K562 (cell line): ENCODE measurements around the gene CLK4. TPM values are rescaled to one million over a fixed set of nuclear protein-coding genes. Genes with fewer than 3 reads are reported as not detected.

Experiments
- ATAC-seq: fragments of 200-7000 bp; cut with Tn5 transposase; 3 replicates; pipeline ENCODE4 v1.9.1; 2020; ENCODE audit warnings: moderate library complexity
- BruUV-seq: library from RNA; stranded (reverse); fragments of 400-500 nt; replicated peaks from 2 replicates; lab custom pipeline; 2021; lab: Mats Ljungman, UMichigan
- CTCF ChIA-PET: fragments of 300-600 bp; formaldehyde crosslinking; extraction: SDS; loops from one replicate; lab custom pipeline; 2021; ENCODE audit warnings: low intra/inter-chr PET ratio; lab: Yijun Ruan, JAX
- POLR2A ChIA-PET: fragments of 300-600, 350-650 bp; sonication (Branson Sonifier 250); formaldehyde crosslinking; extraction: SDS; loops from one replicate; lab custom pipeline; 2021; ENCODE audit warnings: antibody characterized with exemption, inconsistent platforms; lab: Yijun Ruan, JAX
- DNase-seq, 4 experiments: peaks; one replicate each; pipeline versions ENCODE4 v3.0.0 to v3.0.0-alpha.2; 2011 to 2018; ENCODE audit warnings: low spot score in 3 of 4, mixed read lengths in 3 of 4; ENCODE audit errors: extremely low read depth in 1 of 4
- FAIRE-seq: peaks from 2 replicates; lab custom pipeline; 2011; peaks lifted over from hg19 to GRCh38; lab: Jason Lieb, UNC
- H2AFZ ChIP-seq: 2 replicates; pipeline ENCODE4 v1.6.0; 2011; ENCODE audit warnings: low read depth, low read length, control low read depth, inconsistent platforms
- H3K27ac ChIP-seq: fragments of 200-600 bp; 3 replicates; pipeline ENCODE4 v1.8.0; 2011; ENCODE audit warnings: low read depth, mild to moderate bottlenecking, control low read depth, inconsistent platforms, low read length, moderate library complexity, mixed read lengths; ENCODE audit errors: extremely low read depth
- H3K27me3 ChIP-seq, 2 experiments: fragments of 300-600 bp in 1 of 2; 2 replicates in 1 of 2; 3 replicates in 1 of 2; pipeline versions ENCODE4 v1.6.0 to v1.8.0; 2011; ENCODE audit warnings: inconsistent platforms in 2 of 2, low read length in 2 of 2, mild to moderate bottlenecking in 1 of 2, mixed read lengths in 1 of 2, moderate library complexity in 1 of 2; ENCODE audit not compliant: control insufficient read depth in 2 of 2, insufficient read depth in 2 of 2
- H3K36me3 ChIP-seq: fragments of 300-600 bp; 3 replicates; pipeline ENCODE4 v1.8.0; 2011; ENCODE audit warnings: mild to moderate bottlenecking, low read length, inconsistent platforms; ENCODE audit not compliant: control insufficient read depth, insufficient read depth
- H3K4me1 ChIP-seq, 2 experiments: fragments of 200-600 bp in 1 of 2; replicated peaks in 1 of 2; 2 replicates in 1 of 2; 3 replicates in 1 of 2; pipeline versions ENCODE4 v1.5.1 to v1.8.0; 2011; ENCODE audit warnings: inconsistent platforms in 2 of 2, low read length in 2 of 2, mild to moderate bottlenecking in 1 of 2, mixed read lengths in 1 of 2, moderate library complexity in 1 of 2; ENCODE audit not compliant: control insufficient read depth in 2 of 2, insufficient read depth in 2 of 2
- H3K4me2 ChIP-seq: 2 replicates; pipeline ENCODE4 v1.6.1; 2011; ENCODE audit warnings: low read length, control low read depth, inconsistent platforms, mixed read lengths; ENCODE audit not compliant: insufficient read depth
- H3K4me3 ChIP-seq: fragments of 200-600 bp; sonication (generic), shearing (Covaris generic); 2 replicates; pipeline ENCODE4 v1.5.1; 2016; ENCODE audit warnings: control low read depth, inconsistent platforms
- H3K79me2 ChIP-seq: fragments of 200-600 bp; 3 replicates; pipeline ENCODE4 v1.8.0; 2011; ENCODE audit warnings: low read length, inconsistent platforms; ENCODE audit not compliant: control insufficient read depth, insufficient read depth
- H3K9ac ChIP-seq, 2 experiments: 2 replicates each; pipeline versions ENCODE4 v1.6.0 to v1.6.1; 2011; ENCODE audit warnings: low read depth in 2 of 2, low read length in 2 of 2, control low read depth in 1 of 2, inconsistent platforms in 1 of 2, mild to moderate bottlenecking in 1 of 2, mixed read lengths in 1 of 2; ENCODE audit not compliant: insufficient read depth in 1 of 2
- H3K9me1 ChIP-seq: one replicate; pipeline ENCODE4 v1.6.0; 2011; ENCODE audit warnings: inconsistent platforms, mild to moderate bottlenecking, low read length, moderate library complexity; ENCODE audit not compliant: control insufficient read depth, insufficient read depth
- H3K9me3 ChIP-seq: replicated peaks from 2 replicates; pipeline ENCODE4 v1.5.1; 2011; ENCODE audit warnings: low read depth, low read length, inconsistent platforms; ENCODE audit not compliant: control insufficient read depth, insufficient read depth
- H4K20me1 ChIP-seq: replicated peaks from 2 replicates; pipeline ENCODE4 v1.6.1; 2011; ENCODE audit warnings: low read length, inconsistent platforms, mixed read lengths; ENCODE audit not compliant: control insufficient read depth, insufficient read depth
- ATF2 ChIP-seq: sonication (generic); formaldehyde crosslinking; IDR thresholded peaks from 2 replicates; pipeline ENCODE4 v1.8.1; 2022; ENCODE audit warnings: missing genetic modification reagents
- CBFB ChIP-seq: sonication (generic); formaldehyde crosslinking; IDR thresholded peaks from 2 replicates; pipeline ENCODE4 v1.4.0; 2020; ENCODE audit warnings: mild to moderate bottlenecking, missing genetic modification reagents
- DIDO1 ChIP-seq: fragments of 450-650 bp; IDR thresholded peaks from 2 replicates; pipeline ENCODE4 v1.6.1; 2016; ENCODE audit warnings: low read depth, missing biosample characterization, missing genetic modification characterization
- GMEB1 ChIP-seq: fragments of 250-450 bp; sonication (Bioruptor Pico); IDR thresholded peaks from 2 replicates; pipeline ENCODE4 v1.4.0; 2020; ENCODE audit warnings: mild to moderate bottlenecking
- HIVEP1 ChIP-seq: fragments of 250-450 bp; sonication (Bioruptor Pico); IDR thresholded peaks from 2 replicates; pipeline ENCODE4 v1.4.0; 2020; ENCODE audit warnings: mild to moderate bottlenecking
- LARP7 ChIP-seq: fragments of 450-650 bp; IDR thresholded peaks from 2 replicates; pipeline ENCODE4 v1.6.1; 2016
- RREB1 ChIP-seq: fragments of 250-450 bp; sonication (Bioruptor Pico); IDR thresholded peaks from 2 replicates; pipeline ENCODE4 v1.4.0; 2020
- SIN3B ChIP-seq: fragments of 450-650 bp; IDR thresholded peaks from 2 replicates; pipeline ENCODE4 v1.6.1; 2017; ENCODE audit warnings: low read depth, mild to moderate bottlenecking, moderate library complexity
- SOX6 ChIP-seq: fragments of 450-650 bp; IDR thresholded peaks from 2 replicates; pipeline ENCODE4 v1.6.1; 2014; ENCODE audit warnings: mild to moderate bottlenecking
- TFAM ChIP-seq: fragments of 250-450 bp; sonication (Bioruptor Pico); conservative IDR thresholded peaks from 2 replicates; pipeline ENCODE4 v1.5.0; 2021; ENCODE audit warnings: mild to moderate bottlenecking, moderate library complexity
- ZNF696 ChIP-seq: fragments of 250-450 bp; sonication (Bioruptor Pico); conservative IDR thresholded peaks from 2 replicates; pipeline ENCODE4 v1.4.0; 2020; ENCODE audit warnings: mild to moderate bottlenecking, moderate library complexity
- WGBS: fragments of 100-300 bp; shearing (Covaris generic); methylation state at CpG from one replicate; pipeline ENCODE4 v1.1.6; 2016; ENCODE audit warnings: low coverage, mixed read lengths; ENCODE audit not compliant: insufficient coverage; ENCODE audit errors: missing lambda C conversion rate; 5-methylcytosine and 5-hydroxymethylcytosine counted together
- in situ Hi-C: fragments of 300-500 bp; cut with MboI; formaldehyde crosslinking; loops from 4 replicates; pipeline ENCODE4 v1.15.0; 2018; ENCODE audit warnings: inconsistent platforms, mixed read lengths
- intact Hi-C: fragments of 100-400 bp; cut with micrococcal nuclease; formaldehyde crosslinking; loops from 2 replicates; pipeline ENCODE4 v1.14.2; 2022
- polyA plus RNA-seq, 8 experiments: library from polyadenylated mRNA; depleted of rRNA in 4 of 8; stranded (reverse) in 5 of 8; unstranded in 3 of 8; fragments of >200 nt; fragmentation: Nextera tagmentation in 2 of 8; fragmentation: Illumina TruSeq in 1 of 8; extraction: Ambion mirVana in 2 of 8; extraction: Trizol in 1 of 8; gene quantifications; 2 replicates each; pipeline versions ENCODE4 v1.2.1 to v1.2.3, GENCODE V29; 2011 to 2014; ENCODE audit warnings: inconsistent platforms in 1 of 8, missing spikeins in 1 of 8
- total RNA-seq, 7 experiments: library from RNA; depleted of rRNA in 6 of 7; stranded (reverse); fragments of >200 nt in 6 of 7; fragmentation: Illumina TruSeq in 2 of 7; extraction: Trizol in 2 of 7; gene quantifications; 2 replicates each; pipeline versions ENCODE4 v1.2.1 to v1.2.3, GENCODE V29; 2011 to 2021; ENCODE audit warnings: low replicate concordance in 1 of 7

Gene CLK4
- total and polyA plus RNA-seq, 9 of the 15 experiments (the other 6 are each of a cell fraction or from before 2014, with no cell fraction given) = 10.5 to 23.1 (median 13.9) TPM

GRCh38 chr5:178673801-178674295 is 47.0 kb upstream of the CLK4 start:
- POLR2A ChIA-PET = interaction anchor here (0.6 kb wide), 1 partner anchor 458 kb away, joined by 3 read pairs; no protein-coding TSS in a partner anchor
- Histone ChIP-seq H4K20me1 (no peaks in the 10 kb centered on the region), H3K36me3 (no peaks in the 10 kb centered on the region), H3K79me2 (no peaks in the 10 kb centered on the region), H3K9ac (no peak overlapping the region), H3K9me1 (no peaks in the 10 kb centered on the region), H3K4me3 (no peak overlapping the region), H3K27ac (no peak overlapping the region), H3K27me3 (peaks cover 18 to 48% of the 10 kb centered on the region in 2 experiments), H3K4me1 (no peaks in the 10 kb centered on the region), H3K9me3 (no peaks in the 10 kb centered on the region; the same call in 1 of the 2 replicates), H3K4me2 (no peak overlapping the region), H2AFZ (no peak overlapping the region)
- BruUV-seq = no TSS peak
- intact Hi-C loops (no loop called here), in situ Hi-C loops (no loop called here)
- DNase-seq = no peak
- no peak for FAIRE-seq
- CTCF ChIA-PET = no interaction called here
- ATAC-seq = no peak
- WGBS = 0% methylated on average over 10 of the region's 10 CpGs
- TF ChIP-seq GMEB1 (CRISPR knock-in tag) (no peak), HIVEP1 (CRISPR knock-in tag) (no peak), CBFB (no peak), RREB1 (CRISPR knock-in tag) (no peak), ATF2 (CRISPR knock-in tag) (no peak), SIN3B (no peak), TFAM (CRISPR knock-in tag) (no peak), ZNF696 (CRISPR knock-in tag) (no peak), LARP7 (no peak), SOX6 (no peak), DIDO1 (no peak)
